HG03108 (cell line): ENCODE measurements around the gene TMEM255B.
A peak's percentile ranks its signal among the peaks of the same experiment; 100 is the strongest.
"Not testable (repeated sequence)": the region's sequence is repeated elsewhere in the genome, so short reads cannot be mapped to it uniquely, and the experiment has no call there.

ENCODE experiments used
- ATAC-seq: cut with Tn5 transposase; IDR thresholded peaks from one replicate; pipeline ENCODE4 v1.9.1; 2021; ENCODE audit warnings: moderate library complexity; ENCODE audit not compliant: unreplicated experiment

Gene TMEM255B

GRCh38 chr13:113758651-113759524, at the start of gene TMEM255B:
TMEM255B (plus strand) TSS chr13:113759226; CDS start chr13:113759270, 44 bp downstream.
- ATAC-seq: peak; percentile 78

GRCh38 chr13:113722921-113723320, 36.1 kb upstream of the TMEM255B start:
- ATAC-seq: no peak

- ATAC-seq: no peak
Observed at GRCh38 chr13:113723410-113724015, 35.5 kb upstream of the TMEM255B start.

GRCh38 chr13:113724016-113724758, 34.8 kb upstream of the TMEM255B start:
- ATAC-seq: no peak

- ATAC-seq: peak; percentile 78
Observed at GRCh38 chr13:113724780-113725315, 34.2 kb upstream of the TMEM255B start.

- not testable (repeated sequence) for ATAC-seq
Observed at GRCh38 chr13:113725329-113726105, 33.5 kb upstream of the TMEM255B start.

- not testable (repeated sequence) for ATAC-seq
Observed at GRCh38 chr13:113726106-113726821, 32.8 kb upstream of the TMEM255B start.

- ATAC-seq: no peak
Observed at GRCh38 chr13:113726961-113727411, 32.0 kb upstream of the TMEM255B start.

GRCh38 chr13:113728571-113729054, 30.4 kb upstream of the TMEM255B start:
- no peak for ATAC-seq

- no peak for ATAC-seq
Observed at GRCh38 chr13:113729187-113730019, 29.6 kb upstream of the TMEM255B start.

GRCh38 chr13:113730258-113730691, 28.8 kb upstream of the TMEM255B start:
- ATAC-seq: no peak

GRCh38 chr13:113730831-113731191, 28.2 kb upstream of the TMEM255B start:
- no peak for ATAC-seq

GRCh38 chr13:113731192-113732175, 27.5 kb upstream of the TMEM255B start:
- no peak for ATAC-seq

GRCh38 chr13:113732176-113732960, 26.7 kb upstream of the TMEM255B start:
- ATAC-seq: no peak

- no peak for ATAC-seq
Observed at GRCh38 chr13:113732961-113733950, 25.8 kb upstream of the TMEM255B start.
